ENCODE results near the gene RUFY1. TPM values are rescaled to one million over a fixed set of nuclear protein-coding genes. Genes with fewer than 3 reads are reported as not detected.

The RUFY1 gene
- total and polyA plus RNA-seq, 2 of the 13 experiments (the other 11 are each of a cell fraction or from before 2014, with no cell fraction given) = 19.9 to 31.9 TPM

- TF ChIP-seq NFAT5 (CRISPR knock-in tag; IDR thresholded peaks at IDR 0.05) (no peak), ZNF496 (CRISPR knock-in tag; IDR thresholded peaks at IDR 0.05; ENCODE audit: insufficient replicate concordance) (no peak), ATF1 (CRISPR knock-in tag; IDR thresholded peaks at IDR 0.05) (no peak), SPEN (CRISPR knock-in tag; IDR thresholded peaks at IDR 0.05; ENCODE audit: low read depth) (peak; percentile 35; the same call in 1 of the 2 replicates), ATF2 (CRISPR knock-in tag; IDR thresholded peaks at IDR 0.05) (peak; percentile 54; the same call in 1 of the 2 replicates), HMGXB4 (CRISPR knock-in tag; IDR thresholded peaks at IDR 0.05; ENCODE audit: borderline replicate concordance in 1 of 2, low read depth in 1 of 2) (no peak), ZMYM4 (CRISPR knock-in tag; IDR thresholded peaks at IDR 0.05) (peak; percentile 76), ARNT2 (CRISPR knock-in tag; IDR thresholded peaks at IDR 0.05; ENCODE audit: low read depth) (no peak), ELF3 (CRISPR knock-in tag; IDR thresholded peaks at IDR 0.05) (no peak)
- TF ChIP-seq, protein P1, sequence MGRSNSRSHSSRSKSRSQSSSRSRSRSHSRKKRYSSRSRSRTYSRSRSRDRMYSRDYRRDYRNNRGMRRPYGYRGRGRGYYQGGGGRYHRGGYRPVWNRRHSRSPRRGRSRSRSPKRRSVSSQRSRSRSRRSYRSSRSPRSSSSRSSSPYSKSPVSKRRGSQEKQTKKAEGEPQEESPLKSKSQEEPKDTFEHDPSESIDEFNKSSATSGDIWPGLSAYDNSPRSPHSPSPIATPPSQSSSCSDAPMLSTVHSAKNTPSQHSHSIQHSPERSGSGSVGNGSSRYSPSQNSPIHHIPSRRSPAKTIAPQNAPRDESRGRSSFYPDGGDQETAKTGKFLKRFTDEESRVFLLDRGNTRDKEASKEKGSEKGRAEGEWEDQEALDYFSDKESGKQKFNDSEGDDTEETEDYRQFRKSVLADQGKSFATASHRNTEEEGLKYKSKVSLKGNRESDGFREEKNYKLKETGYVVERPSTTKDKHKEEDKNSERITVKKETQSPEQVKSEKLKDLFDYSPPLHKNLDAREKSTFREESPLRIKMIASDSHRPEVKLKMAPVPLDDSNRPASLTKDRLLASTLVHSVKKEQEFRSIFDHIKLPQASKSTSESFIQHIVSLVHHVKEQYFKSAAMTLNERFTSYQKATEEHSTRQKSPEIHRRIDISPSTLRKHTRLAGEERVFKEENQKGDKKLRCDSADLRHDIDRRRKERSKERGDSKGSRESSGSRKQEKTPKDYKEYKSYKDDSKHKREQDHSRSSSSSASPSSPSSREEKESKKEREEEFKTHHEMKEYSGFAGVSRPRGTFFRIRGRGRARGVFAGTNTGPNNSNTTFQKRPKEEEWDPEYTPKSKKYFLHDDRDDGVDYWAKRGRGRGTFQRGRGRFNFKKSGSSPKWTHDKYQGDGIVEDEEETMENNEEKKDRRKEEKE (IDR thresholded peaks at IDR 0.05) = no peak
- TF ChIP-seq, protein P2, sequence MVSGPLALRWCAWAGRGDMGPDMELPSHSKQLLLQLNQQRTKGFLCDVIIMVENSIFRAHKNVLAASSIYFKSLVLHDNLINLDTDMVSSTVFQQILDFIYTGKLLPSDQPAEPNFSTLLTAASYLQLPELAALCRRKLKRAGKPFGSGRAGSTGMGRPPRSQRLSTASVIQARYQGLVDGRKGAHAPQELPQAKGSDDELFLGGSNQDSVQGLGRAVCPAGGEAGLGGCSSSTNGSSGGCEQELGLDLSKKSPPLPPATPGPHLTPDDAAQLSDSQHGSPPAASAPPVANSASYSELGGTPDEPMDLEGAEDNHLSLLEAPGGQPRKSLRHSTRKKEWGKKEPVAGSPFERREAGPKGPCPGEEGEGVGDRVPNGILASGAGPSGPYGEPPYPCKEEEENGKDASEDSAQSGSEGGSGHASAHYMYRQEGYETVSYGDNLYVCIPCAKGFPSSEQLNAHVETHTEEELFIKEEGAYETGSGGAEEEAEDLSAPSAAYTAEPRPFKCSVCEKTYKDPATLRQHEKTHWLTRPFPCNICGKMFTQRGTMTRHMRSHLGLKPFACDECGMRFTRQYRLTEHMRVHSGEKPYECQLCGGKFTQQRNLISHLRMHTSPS (CRISPR knock-in tag; IDR thresholded peaks at IDR 0.05; ENCODE audit: low read depth) = no peak
- TF ChIP-seq, protein P3, sequence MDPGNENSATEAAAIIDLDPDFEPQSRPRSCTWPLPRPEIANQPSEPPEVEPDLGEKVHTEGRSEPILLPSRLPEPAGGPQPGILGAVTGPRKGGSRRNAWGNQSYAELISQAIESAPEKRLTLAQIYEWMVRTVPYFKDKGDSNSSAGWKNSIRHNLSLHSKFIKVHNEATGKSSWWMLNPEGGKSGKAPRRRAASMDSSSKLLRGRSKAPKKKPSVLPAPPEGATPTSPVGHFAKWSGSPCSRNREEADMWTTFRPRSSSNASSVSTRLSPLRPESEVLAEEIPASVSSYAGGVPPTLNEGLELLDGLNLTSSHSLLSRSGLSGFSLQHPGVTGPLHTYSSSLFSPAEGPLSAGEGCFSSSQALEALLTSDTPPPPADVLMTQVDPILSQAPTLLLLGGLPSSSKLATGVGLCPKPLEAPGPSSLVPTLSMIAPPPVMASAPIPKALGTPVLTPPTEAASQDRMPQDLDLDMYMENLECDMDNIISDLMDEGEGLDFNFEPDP (CRISPR knock-in tag; conservative IDR thresholded peaks at IDR 0.05) = 0 out of 2 replicates have a peak, but pooled peaks have one; percentile 14
Measured at GRCh38 chr5:179504600-179505396, 45.6 kb upstream of the RUFY1 start (continued).
